SU-DHL-6 (cell line): ENCODE results near the gene APBB2.

ENCODE experiments used
- H2AFZ ChIP-seq: fragments of 200-600 bp; sonication (generic); 2 replicates; pipeline ENCODE4 v1.6.1; 2014; ENCODE audit warnings: low read depth, mild to moderate bottlenecking, moderate library complexity, mixed read lengths, antibody characterized with exemption, low read length; ENCODE audit not compliant: severe bottlenecking
- H3F3A ChIP-seq: fragments of 200-600 bp; shearing (Covaris generic); 2 replicates; pipeline ENCODE4 v1.6.0; 2016; ENCODE audit warnings: antibody characterized with exemption, mild to moderate bottlenecking; ENCODE audit not compliant: insufficient read depth
- H3K27ac ChIP-seq: fragments of 200-600 bp; sonication (generic); 2 replicates; pipeline ENCODE4 v1.5.1; 2016; ENCODE audit warnings: low read depth, mild to moderate bottlenecking, low read length, moderate library complexity, mixed read lengths
- H3K27me3 ChIP-seq: fragments of 200-600 bp; sonication (generic), shearing (Covaris generic); 2 replicates; pipeline ENCODE4 v1.6.0; 2014; ENCODE audit warnings: mild to moderate bottlenecking, low read length
- H3K36me3 ChIP-seq: fragments of 200-600 bp; sonication (generic); 2 replicates; pipeline ENCODE4 v1.6.1; 2014; ENCODE audit warnings: mild to moderate bottlenecking, low read length, mixed read lengths
- H3K4me2 ChIP-seq: fragments of 300-600, 200-600 bp; shearing (Covaris generic), sonication (generic); 2 replicates; pipeline ENCODE4 v1.6.0; 2014; ENCODE audit warnings: low read length, low read depth, mild to moderate bottlenecking; ENCODE audit not compliant: poor library complexity, severe bottlenecking
- H3K4me3 ChIP-seq: fragments of 200-600 bp; sonication (generic); 2 replicates; pipeline ENCODE4 v1.5.1; 2014; ENCODE audit warnings: antibody characterized with exemption, low read length, mild to moderate bottlenecking, mixed read lengths; ENCODE audit not compliant: insufficient read depth, poor library complexity, severe bottlenecking
- H3K79me2 ChIP-seq: fragments of 200-600 bp; sonication (generic); 2 replicates; pipeline ENCODE4 v1.6.1; 2014; ENCODE audit warnings: mild to moderate bottlenecking, low read length, moderate library complexity; ENCODE audit not compliant: insufficient read depth
- H3K9ac ChIP-seq: fragments of 200-600 bp; sonication (generic); 2 replicates; pipeline ENCODE4 v1.7.0; 2014; ENCODE audit warnings: mild to moderate bottlenecking, low read length
- H3K9me2 ChIP-seq: fragments of 200-600 bp; sonication (generic); replicated peaks from 2 replicates; pipeline ENCODE4 v1.6.1; 2014; ENCODE audit warnings: low read length; ENCODE audit not compliant: insufficient read depth
- H3K9me3 ChIP-seq: fragments of 200-600 bp; sonication (generic); 2 replicates; pipeline ENCODE4 v1.6.1; 2014; ENCODE audit warnings: low read length, mixed read lengths; ENCODE audit not compliant: insufficient read depth
- H4K20me1 ChIP-seq: fragments of 200-600 bp; sonication (generic); 2 replicates; pipeline ENCODE4 v1.6.1; 2014; ENCODE audit warnings: low read depth, mild to moderate bottlenecking, antibody characterized with exemption, low read length, moderate library complexity, mixed read lengths
- CTCF ChIP-seq: fragments of 200-600 bp; sonication (generic); IDR thresholded peaks from one replicate; pipeline ENCODE4 v1.5.1; 2017; ENCODE audit warnings: antibody characterized with exemption, mild to moderate bottlenecking, low read length, moderate library complexity; ENCODE audit not compliant: insufficient read depth, poor library complexity, severe bottlenecking
- EZH2phosphoT487 ChIP-seq: fragments of 200-600 bp; sonication (generic), shearing (Covaris generic); conservative IDR thresholded peaks from 2 replicates; pipeline ENCODE4 v1.6.1; 2018; ENCODE audit warnings: mild to moderate bottlenecking, antibody characterized with exemption, low read length, moderate library complexity, mixed read lengths

The APBB2 gene

GRCh38 chr4:40927074-40927473, 287.3 kb downstream of the APBB2 start:
- H2AFZ ChIP-seq, result no peak overlapping the region
- H3K4me3 ChIP-seq, result no peak overlapping the region
- H4K20me1 ChIP-seq, result no peaks in the 10 kb centered on the region
- H3K79me2 ChIP-seq, result no peaks in the 10 kb centered on the region
- no peak overlapping the region for H3K27ac ChIP-seq
- no peaks in the 10 kb centered on the region for H3K27me3 ChIP-seq
- H3F3A ChIP-seq, result no peaks in the 10 kb centered on the region
- no peaks in the 10 kb centered on the region for H3K9me2 ChIP-seq
- TF ChIP-seq CTCF, result no peak
- TF ChIP-seq EZH2phosphoT487, result no peak
- H3K9ac ChIP-seq, result no peak overlapping the region
- no peaks in the 10 kb centered on the region for H3K9me3 ChIP-seq
- no peaks in the 10 kb centered on the region for H3K36me3 ChIP-seq
- H3K4me2 ChIP-seq, result no peak overlapping the region

GRCh38 chr4:40924793-40925117, 289.6 kb downstream of the APBB2 start:
- Histone ChIP-seq H3K9me3 (no peaks in the 10 kb centered on the region), H3K27me3 (no peaks in the 10 kb centered on the region), H3F3A (no peaks in the 10 kb centered on the region), H3K27ac (no peak overlapping the region), H3K36me3 (no peaks in the 10 kb centered on the region), H2AFZ (no peak overlapping the region), H4K20me1 (no peaks in the 10 kb centered on the region), H3K79me2 (no peaks in the 10 kb centered on the region), H3K9me2 (no peaks in the 10 kb centered on the region), H3K9ac (no peak overlapping the region), H3K4me2 (no peak overlapping the region), H3K4me3 (no peak overlapping the region)
- TF ChIP-seq EZH2phosphoT487 (no peak), CTCF (no peak)

GRCh38 chr4:40924096-40924792, 290.1 kb downstream of the APBB2 start:
- H3K9me3 ChIP-seq, result no peaks in the 10 kb centered on the region
- H4K20me1 ChIP-seq, result no peaks in the 10 kb centered on the region
- no peak overlapping the region for H3K27ac ChIP-seq
- H3F3A ChIP-seq, result no peaks in the 10 kb centered on the region
- no peaks in the 10 kb centered on the region for H3K9me2 ChIP-seq
- no peaks in the 10 kb centered on the region for H3K36me3 ChIP-seq
- TF ChIP-seq CTCF (peak; percentile 62), EZH2phosphoT487 (no peak)
- H3K4me2 ChIP-seq, result no peak overlapping the region
- H2AFZ ChIP-seq, result peak overlapping the region; percentile 39
- H3K4me3 ChIP-seq, result no peak overlapping the region
- H3K27me3 ChIP-seq, result no peaks in the 10 kb centered on the region
- H3K79me2 ChIP-seq, result no peaks in the 10 kb centered on the region
- no peak overlapping the region for H3K9ac ChIP-seq
